Endodermal cell (in vitro differentiated cells): ENCODE measurements around the gene MRFAP1. TPM values are rescaled to one million over a fixed set of nuclear protein-coding genes. Genes with fewer than 3 reads are reported as not detected.

Experiments
- DNase-seq: peaks from one replicate; pipeline ENCODE4 v3.0.0-alpha.2; 2017
- H3K27ac ChIP-seq: 2 replicates; pipeline ENCODE4 v1.5.1; 2013; ENCODE audit warnings: mild to moderate bottlenecking, low read depth, low read length, moderate library complexity
- H3K27me3 ChIP-seq: 2 replicates; pipeline ENCODE4 v1.6.1; 2013; ENCODE audit warnings: mild to moderate bottlenecking, low read length, moderate library complexity; ENCODE audit not compliant: insufficient read depth, control insufficient read depth, poor library complexity, severe bottlenecking
- H3K36me3 ChIP-seq: 2 replicates; pipeline ENCODE4 v1.7.0; 2013; ENCODE audit warnings: mild to moderate bottlenecking, low read length, moderate library complexity; ENCODE audit not compliant: control insufficient read depth, insufficient read depth
- H3K4me1 ChIP-seq: one replicate; pipeline ENCODE4 v1.7.0; 2013; ENCODE audit warnings: low read length; ENCODE audit not compliant: control insufficient read depth, insufficient read depth
- H3K4me3 ChIP-seq: 2 replicates; pipeline ENCODE4 v1.5.1; 2013; ENCODE audit warnings: mild to moderate bottlenecking, low read length, moderate library complexity
- H3K9ac ChIP-seq: 2 replicates; pipeline ENCODE4 v1.6.1; 2013; ENCODE audit warnings: mild to moderate bottlenecking, low read length, moderate library complexity; ENCODE audit not compliant: poor library complexity, severe bottlenecking; ENCODE audit errors: extremely low read depth
- H3K9me3 ChIP-seq: 2 replicates; pipeline ENCODE4 v1.6.1; 2013; ENCODE audit warnings: mild to moderate bottlenecking, low read length, moderate library complexity; ENCODE audit not compliant: control insufficient read depth
- H3K27ac Mint-ChIP-seq: 2 replicates; pipeline ENCODE4 v1.8.0; 2020; ENCODE audit warnings: mixed read lengths
- H3K27me3 Mint-ChIP-seq: 2 replicates; pipeline ENCODE4 v1.8.0; 2021; ENCODE audit warnings: mild to moderate bottlenecking, mixed read lengths; ENCODE audit not compliant: insufficient read depth
- H3K36me3 Mint-ChIP-seq: 2 replicates; pipeline ENCODE4 v1.8.0; 2020; ENCODE audit warnings: low read depth, mixed read lengths
- H3K4me1 Mint-ChIP-seq: 2 replicates; pipeline ENCODE4 v1.8.0; 2020; ENCODE audit warnings: mixed read lengths
- H3K4me3 Mint-ChIP-seq: 2 replicates; pipeline ENCODE4 v1.8.0; 2020; ENCODE audit warnings: mild to moderate bottlenecking, moderate library complexity, mixed read lengths
- H3K9me3 Mint-ChIP-seq: 2 replicates; pipeline ENCODE4 v1.8.0; 2020; ENCODE audit warnings: mild to moderate bottlenecking, mixed read lengths
- CTCF ChIP-seq: fragments of 200-600 bp; sonication (generic); conservative IDR thresholded peaks from 2 replicates; pipeline ENCODE4 v1.5.0; 2021; ENCODE audit warnings: antibody characterized with exemption, mild to moderate bottlenecking
- WGBS, 2 experiments: methylation state at CpG; one replicate each; pipeline versions ENCODE4 v1.1.5 to v1.1.7; 2013; ENCODE audit warnings: missing lambda C conversion rate in 2 of 2, mixed read lengths in 1 of 2; ENCODE audit not compliant: insufficient coverage in 1 of 2, insufficient read length in 1 of 2; 5-methylcytosine and 5-hydroxymethylcytosine counted together
- total RNA-seq, 2 donors: library from RNA; stranded (reverse); fragmentation: NEBNext Ultra II Directional in 1 of 2; extraction: Animal tissue kit (Norgen Biotek cat#: 25700) in 1 of 2; gene quantifications; 2 replicates in 1 of 2; 3 replicates in 1 of 2; pipeline ENCODE4 v1.2.1, GENCODE V29; 2021

Gene MRFAP1
- total RNA-seq, 2 donors from 2014 or later: 231 to 239 TPM

DNA sequence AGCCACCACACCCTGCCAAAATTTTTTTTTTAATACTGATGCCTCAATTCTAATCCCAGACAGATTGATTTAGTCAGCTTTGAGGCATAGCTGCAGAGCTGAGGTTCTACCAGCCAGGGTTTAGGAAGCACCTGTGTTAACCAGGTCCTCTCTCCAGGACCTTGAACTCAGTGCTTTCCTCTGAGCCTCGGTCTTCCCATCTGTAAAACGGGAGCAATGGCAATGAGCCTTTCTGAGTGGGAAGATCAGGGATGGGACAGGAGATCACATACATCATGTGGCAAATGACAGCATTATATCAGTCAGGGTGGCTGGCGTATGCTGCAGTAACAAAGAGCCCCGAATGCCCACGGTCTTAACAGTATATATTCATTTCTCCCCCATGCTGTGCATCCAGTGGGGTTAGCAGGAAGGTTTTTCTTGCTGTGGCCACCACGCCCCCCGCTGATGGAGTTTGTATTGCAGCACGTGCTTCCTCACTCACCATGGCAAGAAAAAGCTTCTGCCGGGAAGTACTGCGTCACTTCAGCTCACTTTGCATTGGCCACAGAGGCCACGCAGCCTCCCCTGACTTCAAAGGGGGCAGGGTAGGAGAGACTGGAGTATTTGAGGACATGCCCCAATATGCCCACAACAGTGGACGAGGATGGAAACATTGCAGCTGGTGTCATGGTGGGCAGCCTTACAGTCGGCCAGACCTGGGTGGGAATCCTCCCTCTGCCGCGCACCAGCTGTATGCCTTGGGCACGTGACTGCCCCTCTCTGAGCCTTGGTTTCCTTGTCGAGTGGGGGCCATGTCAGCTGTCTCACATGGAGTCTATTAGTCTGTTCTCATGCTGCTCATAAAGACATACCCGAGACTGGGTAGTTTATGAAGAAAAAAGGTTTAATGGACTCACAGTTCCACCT is 24.1 kb upstream of the MRFAP1 start:
- no peak overlapping the region for H3K4me3 Mint-ChIP-seq
- H3K4me1 Mint-ChIP-seq: no peaks in the 10 kb centered on the region

DNA sequence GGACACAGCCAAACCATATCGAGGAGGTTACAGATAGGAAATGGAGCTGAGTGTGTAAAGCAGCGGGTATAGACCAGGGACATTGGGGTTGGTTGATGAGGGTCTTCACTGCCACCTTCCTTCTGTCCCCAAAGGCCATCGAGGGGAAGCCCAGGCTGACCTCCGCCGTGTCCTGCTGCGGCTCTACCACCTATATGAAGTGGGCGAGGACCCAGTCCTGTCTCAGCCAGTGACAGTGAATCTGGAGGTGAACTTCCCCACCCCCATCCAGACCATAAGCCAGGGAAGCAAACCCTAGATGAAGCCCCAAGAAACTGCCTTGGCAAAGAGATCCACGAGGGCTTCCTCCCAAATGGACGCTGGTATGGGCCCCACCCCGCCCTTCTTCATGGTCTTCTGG is 23.2 kb upstream of the MRFAP1 start:
- H3K4me1 Mint-ChIP-seq: no peaks in the 10 kb centered on the region
- DNase-seq: no peak

More for the DNA sequence above, 24.1 kb upstream of the MRFAP1 start:
- Mint-ChIP-seq H3K9me3 (peaks cover 3% of the 10 kb centered on the region), H3K36me3 (peaks cover 61% of the 10 kb centered on the region), H3K27ac (no peak overlapping the region), H3K27me3 (no peaks in the 10 kb centered on the region)
- Histone ChIP-seq H3K4me1 (no peaks in the 10 kb centered on the region), H3K27me3 (no peaks in the 10 kb centered on the region), H3K27ac (no peak overlapping the region), H3K4me3 (no peak overlapping the region), H3K36me3 (peaks cover 16% of the 10 kb centered on the region), H3K9ac (no peak overlapping the region), H3K9me3 (no peaks in the 10 kb centered on the region)
- TF ChIP-seq CTCF: no peak
- DNase-seq: no peak
- WGBS, 2 experiments: 93 to 94% methylated on average over 11 to 18 of the region's 18 CpGs

More for the DNA sequence above, 23.2 kb upstream of the MRFAP1 start:
- H3K36me3 ChIP-seq: peaks cover 16% of the 10 kb centered on the region
- Mint-ChIP-seq H3K27me3 (no peaks in the 10 kb centered on the region), H3K36me3 (peaks cover 60% of the 10 kb centered on the region), H3K9me3 (peaks cover 3% of the 10 kb centered on the region), H3K27ac (no peak overlapping the region), H3K4me3 (no peak overlapping the region)
- TF ChIP-seq CTCF: no peak
- H3K9me3 ChIP-seq: no peaks in the 10 kb centered on the region
- no peak overlapping the region for H3K27ac ChIP-seq
- 93 to 100% methylated on average over 2 to 10 of the region's 10 CpGs for WGBS, 2 experiments
- H3K4me3 ChIP-seq: no peak overlapping the region
- H3K9ac ChIP-seq: no peak overlapping the region
- H3K4me1 ChIP-seq: no peaks in the 10 kb centered on the region
- no peaks in the 10 kb centered on the region for H3K27me3 ChIP-seq
